ENCODE measurements around the gene CAPN8. TPM values are rescaled to one million over a fixed set of nuclear protein-coding genes. Genes with fewer than 3 reads are reported as not detected.

The CAPN8 gene
- polyA plus RNA-seq, 1 of the 3 experiments (the other 2 are of a cell fraction): not detected

GRCh38 chr1:223712194-223712849 is 46.8 kb upstream of the CAPN8 start, which contains the start of gene CAPN2 (continued):
- TF ChIP-seq CTCF (IDR thresholded peaks at IDR 0.05): peak; percentile 63

- no peak for DNase-seq
- Histone ChIP-seq H3K9me3 (no peaks in the 10 kb centered on the region), H4K20me1 (ENCODE audit: insufficient read depth) (peaks cover 27% of the 10 kb centered on the region), H3K9ac (peak overlapping the region; percentile 96), H3K36me3 (replicated peaks in 1 of 2; ENCODE audit: control insufficient read depth in 1 of 2, insufficient read depth in 2 of 2, low read length in 1 of 2) (peaks cover 0 to 2% of the 10 kb centered on the region in 2 experiments), H3F3A (replicated peaks; ENCODE audit: insufficient read depth) (peaks cover 42% of the 10 kb centered on the region), H3K4me3 (ENCODE audit: low read depth in 2 of 2, low read length in 1 of 2) (peak overlapping the region; percentile 72 to 83), H3K79me2 (ENCODE audit: insufficient read depth) (peaks cover 54% of the 10 kb centered on the region), H3K27ac (ENCODE audit: low read depth in 2 of 2, low read length in 1 of 2) (peak overlapping the region; percentile 85 to 88), H3K4me1 (ENCODE audit: control insufficient read depth in 1 of 2, insufficient read depth in 2 of 2, low read depth in 1 of 2, low read length in 1 of 2) (peaks cover 37 to 56% of the 10 kb centered on the region in 2 experiments), H3K9me2 (no peaks in the 10 kb centered on the region), H3K4me2 (peak overlapping the region; percentile 52), H3K27me3 (ENCODE audit: insufficient read depth) (no peaks in the 10 kb centered on the region), H2AFZ (ENCODE audit: low read depth) (peak overlapping the region; percentile 83)
- 78% methylated on average over 14 of the region's 15 CpGs for WGBS (ENCODE audit: low lambda C conversion rate)
- ChIA-PET POLR2A (interaction anchor here (1.0 to 1.5 kb wide), 3 partner anchors 14 to 37 kb away, joined by 3 read pairs; no protein-coding TSS in a partner anchor), CTCF (interaction anchor here (0.7 to 4.8 kb wide), 13 partner anchors 11 to 654 kb away, joined by 3 to 110 read pairs (median 4); no protein-coding TSS in a partner anchor)
- TF ChIP-seq REST (IDR thresholded peaks at IDR 0.05; ENCODE audit: low read depth, low read length) (no peak), RAD21 (IDR thresholded peaks at IDR 0.05; ENCODE audit: low read length) (no peak), IRF3 (IDR thresholded peaks at IDR 0.05; ENCODE audit: low read depth, low read length) (no peak), MAX (IDR thresholded peaks at IDR 0.05; ENCODE audit: low read depth) (no peak), SMC3 (IDR thresholded peaks at IDR 0.05; ENCODE audit: low read depth, low read length) (no peak), EP300 (IDR thresholded peaks at IDR 0.05; ENCODE audit: borderline replicate concordance in 1 of 2, low read depth in 1 of 2, low read length in 1 of 2) (no peak), MEF2A (IDR thresholded peaks at IDR 0.05; ENCODE audit: borderline replicate concordance, low read depth) (no peak), USF1 (IDR thresholded peaks at IDR 0.05; ENCODE audit: borderline replicate concordance, low read depth) (no peak), FOXJ3 (CRISPR knock-in tag; IDR thresholded peaks at IDR 0.05) (no peak), YY1 (IDR thresholded peaks at IDR 0.05; ENCODE audit: low read depth) (no peak), EZH2phosphoT487 (IDR thresholded peaks at IDR 0.05; ENCODE audit: borderline replicate concordance, low read depth) (no peak), RCOR1 (IDR thresholded peaks at IDR 0.05; ENCODE audit: low read length) (no peak), PBX3 (IDR thresholded peaks at IDR 0.05) (no peak), JUND (IDR thresholded peaks at IDR 0.05) (no peak), CTCF (IDR thresholded peaks at IDR 0.05) (no peak), TAF1 (IDR thresholded peaks at IDR 0.05; ENCODE audit: borderline replicate concordance, low read depth, low read length) (no peak), MXI1 (IDR thresholded peaks at IDR 0.05; ENCODE audit: low read depth, low read length) (no peak)
Observed at GRCh38 chr1:223711747-223712193, 46.3 kb upstream of the CAPN8 start.

All from SK-N-SH (cell line).